ENCODE data around the gene RDH14.

- TF ChIP-seq CTCF (IDR thresholded peaks at IDR 0.05) (no peak), EZH2phosphoT487 (IDR thresholded peaks at IDR 0.05) (no peak)
These were observed 24.4 kb downstream of the RDH14 start for GRCh38 chr2:18536100-18536499.

Measured in neural progenitor cell (in vitro differentiated cells).